T-cell (primary cell): ENCODE measurements around the gene SNX6. TPM values are rescaled to one million over a fixed set of nuclear protein-coding genes. Genes with fewer than 3 reads are reported as not detected.
"Not testable (repeated sequence)": the region's sequence is repeated elsewhere in the genome, so short reads cannot be mapped to it uniquely, and the experiment has no call there.

ENCODE experiments used
- ATAC-seq, 4 experiments: fragments of 200-7000 bp in 3 of 4; fragments of 150-1000 bp in 1 of 4; cut with Tn5 transposase; replicated peaks in 1 of 4; 1 replicate in 3 of 4; 2 replicates in 1 of 4; pipeline ENCODE4 v1.10.0; 2021; ENCODE audit warnings: moderate library complexity in 3 of 4, mild to moderate bottlenecking in 2 of 4, moderate number of reproducible peaks in 1 of 4
- CTCF ChIA-PET, 2 donors: fragments of 300-600 bp; sonication (Branson Sonifier 250); formaldehyde crosslinking; loops; one replicate each; lab custom pipeline; 2022; ENCODE audit warnings: antibody characterized with exemption in 2 of 2; lab: Charles Lee
- POLR2A ChIA-PET, 2 donors: fragments of 300-600 bp; sonication (Branson Sonifier 250); formaldehyde crosslinking; loops; one replicate each; lab custom pipeline; 2022; ENCODE audit warnings: antibody characterized with exemption in 2 of 2; lab: Charles Lee
- DNase-seq, 35 experiments: peaks; one replicate each; pipeline versions ENCODE4 v3.0.0 to v3.0.0-alpha.2; 2013 to 2023
- H3K27ac ChIP-seq: one replicate; pipeline ENCODE4 v1.5.1; 2013; ENCODE audit warnings: low read length
- H3K27me3 ChIP-seq, 2 experiments: replicated peaks in 1 of 2; 1 replicate in 1 of 2; 2 replicates in 1 of 2; pipeline versions ENCODE4 v1.6.1 to v1.7.0; 2013; ENCODE audit warnings: low read length in 1 of 2, mixed read lengths in 1 of 2; ENCODE audit not compliant: control insufficient read depth in 2 of 2, insufficient read depth in 2 of 2; ENCODE audit errors: extremely low read depth in 1 of 2
- H3K36me3 ChIP-seq, 2 donors: 1 replicate in 1 of 2; 2 replicates in 1 of 2; pipeline versions ENCODE4 v1.6.1 to v1.7.0; 2013; ENCODE audit warnings: low read length in 1 of 2; ENCODE audit not compliant: control insufficient read depth in 2 of 2, insufficient read depth in 1 of 2; ENCODE audit errors: extremely low read depth in 1 of 2
- H3K4me1 ChIP-seq, 2 experiments: 1 replicate in 1 of 2; 2 replicates in 1 of 2; pipeline versions ENCODE4 v1.6.1 to v1.7.0; 2013; ENCODE audit warnings: low read length in 2 of 2, mixed read lengths in 1 of 2; ENCODE audit not compliant: insufficient read depth in 2 of 2, control insufficient read depth in 1 of 2; ENCODE audit errors: extremely low read depth in 1 of 2
- H3K4me3 ChIP-seq, 2 donors: 1 replicate in 1 of 2; 2 replicates in 1 of 2; pipeline versions ENCODE4 v1.5.1 to v1.7.0; 2013; ENCODE audit warnings: mild to moderate bottlenecking in 2 of 2, low read length in 1 of 2, moderate library complexity in 1 of 2; ENCODE audit not compliant: control insufficient read depth in 1 of 2; ENCODE audit errors: extremely low read depth in 1 of 2
- H3K9me3 ChIP-seq: 2 replicates; pipeline ENCODE4 v1.7.0; 2013
- H3K27ac Mint-ChIP-seq, 2 donors: one replicate each; pipeline ENCODE4 v1.8.0; 2020 to 2021; ENCODE audit warnings: mild to moderate bottlenecking in 2 of 2, mixed read lengths in 2 of 2
- H3K27me3 Mint-ChIP-seq, 2 donors: one replicate each; pipeline ENCODE4 v1.8.0; 2021 to 2022; ENCODE audit warnings: mixed read lengths in 2 of 2
- H3K36me3 Mint-ChIP-seq: one replicate; pipeline ENCODE4 v1.8.0; 2021; ENCODE audit warnings: mixed read lengths
- H3K4me1 Mint-ChIP-seq, 3 donors: one replicate each; pipeline ENCODE4 v1.8.0; 2020 to 2022; ENCODE audit warnings: mixed read lengths in 3 of 3, mild to moderate bottlenecking in 1 of 3
- H3K4me3 Mint-ChIP-seq, 3 donors: one replicate each; pipeline ENCODE4 v1.8.0; 2020 to 2022; ENCODE audit warnings: mild to moderate bottlenecking in 3 of 3, mixed read lengths in 3 of 3, moderate library complexity in 3 of 3
- H3K9me3 Mint-ChIP-seq, 3 donors: one replicate each; pipeline ENCODE4 v1.8.0; 2020 to 2022; ENCODE audit warnings: mixed read lengths in 3 of 3
- WGBS: methylation state at CpG from one replicate; pipeline ENCODE4 v1.1.5; 2013; ENCODE audit warnings: missing lambda C conversion rate; ENCODE audit not compliant: insufficient coverage; 5-methylcytosine and 5-hydroxymethylcytosine counted together
- total RNA-seq, 35 experiments: library from RNA in 6 of 35; stranded (reverse) in 6 of 35; fragments of 120-200 nt in 1 of 35; gene quantifications; one replicate each; pipeline versions ENCODE4 v1.2.1 to v1.2.4 and lab custom pipeline; 2013 to 2026

The SNX6 gene
- total RNA-seq, 5 donors from 2014 or later (not counting 1 experiment from before 2014, with no cell fraction given), result 63.4 to 69.1 (median 64.6) TPM

DNA sequence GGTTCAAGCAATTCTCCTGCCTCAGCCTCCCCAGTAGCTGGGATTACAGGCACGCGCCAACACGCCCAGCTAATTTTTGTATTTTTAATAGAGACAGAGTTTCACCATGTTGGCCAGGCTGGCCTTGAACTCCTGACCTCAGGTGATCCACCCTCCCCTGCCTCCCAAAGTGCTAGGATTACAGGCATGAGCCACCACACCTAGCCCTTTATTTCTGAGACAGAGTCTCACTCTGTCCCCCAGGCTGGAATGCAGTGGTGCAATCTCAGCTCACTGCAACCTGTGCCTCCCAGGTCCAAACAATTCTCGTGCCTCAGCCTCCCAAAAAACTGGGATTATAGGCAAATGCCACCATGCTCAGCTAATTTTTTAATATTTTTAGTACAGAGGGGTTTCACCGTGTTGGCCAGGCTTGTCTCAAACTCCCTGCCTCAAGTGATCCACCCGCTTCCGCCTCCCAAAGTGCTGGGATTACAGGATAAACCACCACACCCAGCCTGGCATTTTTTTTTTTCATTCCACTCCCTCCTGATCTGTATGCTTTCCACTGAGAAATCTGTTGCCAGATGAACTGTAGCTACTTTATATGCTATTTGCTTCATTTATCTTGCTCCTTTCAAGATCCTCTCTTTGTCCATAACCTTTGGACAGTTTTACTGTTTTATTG lies 109.5 kb downstream of the SNX6 start:
- H3K4me1 Mint-ChIP-seq, H3K9me3 ChIP-seq, H3K27me3 ChIP-seq, ATAC-seq, POLR2A ChIA-PET, H3K27me3 Mint-ChIP-seq, H3K4me1 ChIP-seq, DNase-seq, H3K9me3 Mint-ChIP-seq, H3K4me3 Mint-ChIP-seq, H3K27ac ChIP-seq, H3K4me3 ChIP-seq: not testable (repeated sequence)
- Mint-ChIP-seq H3K36me3 (peaks cover 61% of the 10 kb centered on the region), H3K27ac (peak overlapping the region in 1 of 2 donors; percentile 0)
- CTCF ChIA-PET, result interaction anchor here in 1 of 2 donors (0.6 kb wide), 1 partner anchor 23 kb away, joined by 5 read pairs; no protein-coding TSS in a partner anchor
- H3K36me3 ChIP-seq, result peaks cover 17 to 68% of the 10 kb centered on the region in 2 donors
- no CpG with 5 or more reads among the region's 7 CpGs for WGBS

Other genes with a start within 250 kb of the SNX6 start
- 1 to 10 TPM; 2.0 to 3.8 (median 2.9) TPM for gene SPTSSA, start 167.9 kb downstream of the SNX6 start, total RNA-seq
- gene EAPP, start 90.4 kb downstream of the SNX6 start, total RNA-seq, result 10 to 100 TPM; 48.9 to 77.7 (median 53.6) TPM
- gene CFL2, start 84.4 kb upstream of the SNX6 start, total RNA-seq, result 10 to 100 TPM; 10.7 to 27.3 (median 13.9) TPM
- 10 to 100 TPM; 38.0 to 56.2 (median 44.6) TPM for gene BAZ1A, start 245.2 kb upstream of the SNX6 start, total RNA-seq